Endodermal cell (in vitro differentiated cells): ENCODE data around the gene ACRBP. TPM values are rescaled to one million over a fixed set of nuclear protein-coding genes. Genes with fewer than 3 reads are reported as not detected.
A peak's percentile ranks its signal among the peaks of the same experiment; 100 is the strongest.

Experiments
- DNase-seq: peaks from one replicate; pipeline ENCODE4 v3.0.0-alpha.2; 2017
- H3K27ac ChIP-seq: 2 replicates; pipeline ENCODE4 v1.5.1; 2013; ENCODE audit warnings: mild to moderate bottlenecking, low read depth, low read length, moderate library complexity
- H3K27me3 ChIP-seq: 2 replicates; pipeline ENCODE4 v1.6.1; 2013; ENCODE audit warnings: mild to moderate bottlenecking, low read length, moderate library complexity; ENCODE audit not compliant: insufficient read depth, control insufficient read depth, poor library complexity, severe bottlenecking
- H3K36me3 ChIP-seq: 2 replicates; pipeline ENCODE4 v1.7.0; 2013; ENCODE audit warnings: mild to moderate bottlenecking, low read length, moderate library complexity; ENCODE audit not compliant: control insufficient read depth, insufficient read depth
- H3K4me1 ChIP-seq: one replicate; pipeline ENCODE4 v1.7.0; 2013; ENCODE audit warnings: low read length; ENCODE audit not compliant: control insufficient read depth, insufficient read depth
- H3K4me3 ChIP-seq: 2 replicates; pipeline ENCODE4 v1.5.1; 2013; ENCODE audit warnings: mild to moderate bottlenecking, low read length, moderate library complexity
- H3K9ac ChIP-seq: 2 replicates; pipeline ENCODE4 v1.6.1; 2013; ENCODE audit warnings: mild to moderate bottlenecking, low read length, moderate library complexity; ENCODE audit not compliant: poor library complexity, severe bottlenecking; ENCODE audit errors: extremely low read depth
- H3K9me3 ChIP-seq: 2 replicates; pipeline ENCODE4 v1.6.1; 2013; ENCODE audit warnings: mild to moderate bottlenecking, low read length, moderate library complexity; ENCODE audit not compliant: control insufficient read depth
- H3K27ac Mint-ChIP-seq: 2 replicates; pipeline ENCODE4 v1.8.0; 2020; ENCODE audit warnings: mixed read lengths
- H3K27me3 Mint-ChIP-seq: 2 replicates; pipeline ENCODE4 v1.8.0; 2021; ENCODE audit warnings: mild to moderate bottlenecking, mixed read lengths; ENCODE audit not compliant: insufficient read depth
- H3K36me3 Mint-ChIP-seq: 2 replicates; pipeline ENCODE4 v1.8.0; 2020; ENCODE audit warnings: low read depth, mixed read lengths
- H3K4me1 Mint-ChIP-seq: 2 replicates; pipeline ENCODE4 v1.8.0; 2020; ENCODE audit warnings: mixed read lengths
- H3K4me3 Mint-ChIP-seq: 2 replicates; pipeline ENCODE4 v1.8.0; 2020; ENCODE audit warnings: mild to moderate bottlenecking, moderate library complexity, mixed read lengths
- H3K9me3 Mint-ChIP-seq: 2 replicates; pipeline ENCODE4 v1.8.0; 2020; ENCODE audit warnings: mild to moderate bottlenecking, mixed read lengths
- WGBS, 2 experiments: methylation state at CpG; one replicate each; pipeline versions ENCODE4 v1.1.5 to v1.1.7; 2013; ENCODE audit warnings: missing lambda C conversion rate in 2 of 2, mixed read lengths in 1 of 2; ENCODE audit not compliant: insufficient coverage in 1 of 2, insufficient read length in 1 of 2; 5-methylcytosine and 5-hydroxymethylcytosine counted together
- total RNA-seq, 2 donors: library from RNA; stranded (reverse); fragmentation: NEBNext Ultra II Directional in 1 of 2; extraction: Animal tissue kit (Norgen Biotek cat#: 25700) in 1 of 2; gene quantifications; 2 replicates in 1 of 2; 3 replicates in 1 of 2; pipeline ENCODE4 v1.2.1, GENCODE V29; 2021
- TF ChIP-seq, protein P1 (sequence below): fragments of 200-600 bp; sonication (generic); conservative IDR thresholded peaks from 2 replicates; pipeline ENCODE4 v1.5.0; 2021; ENCODE audit warnings: antibody characterized with exemption, mild to moderate bottlenecking

Gene ACRBP
- total RNA-seq, 2 donors from 2014 or later, result 1.9 to 3.9 TPM

GRCh38 chr12:6639151-6639801 is 8.0 kb downstream of the ACRBP start:
- H3K9ac ChIP-seq, result no peak overlapping the region
- Mint-ChIP-seq H3K4me1 (peaks cover 25% of the 10 kb centered on the region), H3K4me3 (no peak overlapping the region), H3K36me3 (no peaks in the 10 kb centered on the region), H3K9me3 (no peaks in the 10 kb centered on the region), H3K27me3 (peaks cover 61% of the 10 kb centered on the region), H3K27ac (no peak overlapping the region)
- H3K4me1 ChIP-seq, result no peaks in the 10 kb centered on the region
- TF ChIP-seq, protein P1, sequence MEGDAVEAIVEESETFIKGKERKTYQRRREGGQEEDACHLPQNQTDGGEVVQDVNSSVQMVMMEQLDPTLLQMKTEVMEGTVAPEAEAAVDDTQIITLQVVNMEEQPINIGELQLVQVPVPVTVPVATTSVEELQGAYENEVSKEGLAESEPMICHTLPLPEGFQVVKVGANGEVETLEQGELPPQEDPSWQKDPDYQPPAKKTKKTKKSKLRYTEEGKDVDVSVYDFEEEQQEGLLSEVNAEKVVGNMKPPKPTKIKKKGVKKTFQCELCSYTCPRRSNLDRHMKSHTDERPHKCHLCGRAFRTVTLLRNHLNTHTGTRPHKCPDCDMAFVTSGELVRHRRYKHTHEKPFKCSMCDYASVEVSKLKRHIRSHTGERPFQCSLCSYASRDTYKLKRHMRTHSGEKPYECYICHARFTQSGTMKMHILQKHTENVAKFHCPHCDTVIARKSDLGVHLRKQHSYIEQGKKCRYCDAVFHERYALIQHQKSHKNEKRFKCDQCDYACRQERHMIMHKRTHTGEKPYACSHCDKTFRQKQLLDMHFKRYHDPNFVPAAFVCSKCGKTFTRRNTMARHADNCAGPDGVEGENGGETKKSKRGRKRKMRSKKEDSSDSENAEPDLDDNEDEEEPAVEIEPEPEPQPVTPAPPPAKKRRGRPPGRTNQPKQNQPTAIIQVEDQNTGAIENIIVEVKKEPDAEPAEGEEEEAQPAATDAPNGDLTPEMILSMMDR, result no peak
- H3K4me3 ChIP-seq, result no peak overlapping the region
- WGBS, 2 experiments, result 96 to 100% methylated on average over 1 to 11 of the region's 11 CpGs
- H3K27ac ChIP-seq, result no peak overlapping the region
- DNase-seq, result no peak
- H3K36me3 ChIP-seq, result no peaks in the 10 kb centered on the region
- no peaks in the 10 kb centered on the region for H3K9me3 ChIP-seq
- peaks cover 9% of the 10 kb centered on the region for H3K27me3 ChIP-seq

DNA sequence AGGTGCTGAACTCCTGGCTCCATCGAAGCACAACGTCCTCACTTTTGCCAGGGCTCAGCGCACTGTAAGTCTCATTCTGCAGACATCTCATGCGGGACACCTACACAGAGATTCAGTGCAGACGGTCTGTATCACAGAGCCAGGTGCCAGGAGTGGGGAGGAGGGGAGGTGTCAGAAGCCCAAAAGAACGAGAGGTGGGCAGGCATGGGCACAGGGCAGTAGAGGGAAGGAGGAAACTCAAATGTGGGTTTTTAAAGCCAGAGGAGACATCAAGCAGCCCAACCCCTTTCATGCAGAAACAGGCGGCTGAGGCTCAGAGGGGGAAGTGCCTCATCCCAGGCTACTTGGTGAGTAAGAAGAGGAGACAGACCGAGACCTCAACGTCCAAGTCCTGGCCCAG is 8.9 kb downstream of the ACRBP start:
- 89 to 92% methylated on average over 5 to 9 of the region's 9 CpGs for WGBS, 2 experiments
- Mint-ChIP-seq H3K27ac (no peak overlapping the region), H3K27me3 (peaks cover 54% of the 10 kb centered on the region), H3K36me3 (no peaks in the 10 kb centered on the region), H3K9me3 (no peaks in the 10 kb centered on the region), H3K4me3 (no peak overlapping the region), H3K4me1 (peaks cover 25% of the 10 kb centered on the region)
- no peaks in the 10 kb centered on the region for H3K4me1 ChIP-seq
- H3K36me3 ChIP-seq, result no peaks in the 10 kb centered on the region
- H3K27me3 ChIP-seq, result peaks cover 9% of the 10 kb centered on the region
- DNase-seq, result no peak
- H3K4me3 ChIP-seq, result no peak overlapping the region
- TF ChIP-seq, protein P1, result no peak
- no peak overlapping the region for H3K9ac ChIP-seq
- no peaks in the 10 kb centered on the region for H3K9me3 ChIP-seq
- H3K27ac ChIP-seq, result no peak overlapping the region

- H3K9me3 ChIP-seq, result no peaks in the 10 kb centered on the region
- no peaks in the 10 kb centered on the region for H3K27me3 ChIP-seq
- H3K9ac ChIP-seq, result no peak within 1 kb of the TSS
- H3K27ac ChIP-seq, result no peak within 1 kb of the TSS
- DNase-seq, result peak; percentile 82
- 76 to 79% methylated on average over 14 to 18 of the region's 18 CpGs for WGBS, 2 experiments
- Mint-ChIP-seq H3K9me3 (no peaks in the 10 kb centered on the region), H3K36me3 (no peaks in the 10 kb centered on the region), H3K4me1 (peaks cover 37% of the 10 kb centered on the region), H3K4me3 (peak within 1 kb of the TSS; percentile 21), H3K27me3 (peaks cover 33% of the 10 kb centered on the region), H3K27ac (peak within 1 kb of the TSS; percentile 23)
- TF ChIP-seq, protein P1, result no peak
- no peaks in the 10 kb centered on the region for H3K36me3 ChIP-seq
- no peaks in the 10 kb centered on the region for H3K4me1 ChIP-seq
- H3K4me3 ChIP-seq, result no peak within 1 kb of the TSS
Observed at GRCh38 chr12:6635856-6636531, 11.2 kb downstream of the ACRBP start, which contains the start of gene LPAR5. Gene LPAR5 (minus strand): TSS chr12:6635959. CDS start chr12:6621248, 14,711 bp downstream.
